VCaP (cell line): ENCODE data around the gene OR1N1.
"Not testable (repeated sequence)": the region's sequence is repeated elsewhere in the genome, so short reads cannot be mapped to it uniquely, and the experiment has no call there.

Experiments used
- H3K27ac ChIP-seq: fragments of 450-650 bp; 2 replicates; pipeline ENCODE4 v1.5.1; 2017
- CTCF ChIP-seq: fragments of 450-650 bp; conservative IDR thresholded peaks from 2 replicates; pipeline ENCODE4 v1.5.1; 2017; ENCODE audit warnings: mild to moderate bottlenecking, moderate library complexity

Gene OR1N1

GRCh38 chr9:122546196-122546595, 19.1 kb upstream of the OR1N1 start:
- H3K27ac ChIP-seq, result no peak overlapping the region
- TF ChIP-seq CTCF, result no peak

- no peak overlapping the region for H3K27ac ChIP-seq
- no peak for TF ChIP-seq CTCF
Observed at GRCh38 chr9:122538757-122539156, 11.7 kb upstream of the OR1N1 start.

- H3K27ac ChIP-seq, result not testable (repeated sequence)
Observed at GRCh38 chr9:122537066-122537465, 10.0 kb upstream of the OR1N1 start.

GRCh38 chr9:122536134-122536533, 9.0 kb upstream of the OR1N1 start:
- H3K27ac ChIP-seq, result no peak overlapping the region
- TF ChIP-seq CTCF, result no peak

- not testable (repeated sequence) for H3K27ac ChIP-seq
Observed at GRCh38 chr9:122531157-122531556, 4.1 kb upstream of the OR1N1 start.

- no peak for TF ChIP-seq CTCF
- H3K27ac ChIP-seq, result no peak overlapping the region
Observed at GRCh38 chr9:122526602-122527001, 491 bp downstream of the OR1N1 start.

- no peak overlapping the region for H3K27ac ChIP-seq
- TF ChIP-seq CTCF, result no peak
Observed at GRCh38 chr9:122519376-122519775, 7.7 kb downstream of the OR1N1 start.

GRCh38 chr9:122518841-122519240, 8.3 kb downstream of the OR1N1 start, which contains the start of gene OR1J4:
OR1J4 (plus strand) TSS chr9:122519141; CDS start chr9:122519141, 0 bp downstream.
- no peak within 1 kb of the TSS for H3K27ac ChIP-seq
- no peak for TF ChIP-seq CTCF

GRCh38 chr9:122518226-122518625, 8.9 kb downstream of the OR1N1 start:
- H3K27ac ChIP-seq, result no peak overlapping the region
- TF ChIP-seq CTCF, result no peak
